Breast epithelium (tissue), 4 donors: ENCODE data around the gene CASS4. TPM values are rescaled to one million over a fixed set of nuclear protein-coding genes. Genes with fewer than 3 reads are reported as not detected.

Experiments
- DNase-seq, 2 donors: peaks; one replicate each; pipeline ENCODE4 v3.0.0-alpha.2; 2019; ENCODE audit warnings: low spot score in 2 of 2
- H3K27ac ChIP-seq, 2 donors: fragments of 200-600 bp; sonication (generic) in 1 of 2; one replicate each; pipeline ENCODE4 v1.5.1; 2016 to 2019; ENCODE audit warnings: mild to moderate bottlenecking in 1 of 2
- H3K27me3 ChIP-seq, 2 donors: fragments of 200-600 bp; sonication (generic) in 1 of 2; one replicate each; pipeline versions ENCODE4 v1.5.1 to v1.6.0; 2017 to 2019; ENCODE audit warnings: control low read depth in 1 of 2, mild to moderate bottlenecking in 1 of 2
- H3K36me3 ChIP-seq: fragments of 200-600 bp; one replicate; pipeline ENCODE4 v1.5.1; 2019
- H3K4me1 ChIP-seq, 2 donors: fragments of 200-600 bp; sonication (generic); one replicate each; pipeline ENCODE4 v1.5.1; 2016 to 2019; ENCODE audit warnings: control low read depth in 1 of 2
- H3K4me3 ChIP-seq, 3 donors: fragments of 200-600 bp; sonication (generic); 1 replicate in 2 of 3; 2 replicates in 1 of 3; pipeline ENCODE4 v1.5.1; 2016 to 2019; ENCODE audit warnings: mild to moderate bottlenecking in 3 of 3, moderate library complexity in 2 of 3
- H3K9me3 ChIP-seq, 2 donors: fragments of 200-600 bp; sonication (generic) in 1 of 2; one replicate each; pipeline ENCODE4 v1.5.1; 2016 to 2019; ENCODE audit warnings: control low read depth in 1 of 2
- POLR2A ChIP-seq: fragments of 450-650 bp; IDR thresholded peaks from one replicate; pipeline ENCODE4 v1.6.1; 2016; ENCODE audit warnings: antibody characterized with exemption, mild to moderate bottlenecking, moderate library complexity
- POLR2AphosphoS5 ChIP-seq, 3 donors: sonication (generic); formaldehyde crosslinking; IDR thresholded peaks; one replicate each; pipeline ENCODE4 v1.6.1; 2017; ENCODE audit warnings: antibody characterized with exemption in 3 of 3
- intact Hi-C: fragments of 100-400 bp; cut with DNase I; formaldehyde crosslinking; loops from one replicate; pipeline ENCODE4 v1.15.1; 2023; ENCODE audit warnings: low total_unique reads
- total RNA-seq, 3 donors: library from RNA; depleted of rRNA; stranded (reverse); fragments of >200 nt; gene quantifications; one replicate each; pipeline ENCODE4 v1.1.0, GENCODE V29; 2016
- TF ChIP-seq, protein P1 (sequence below), 3 donors: fragments of 450-650 bp; IDR thresholded peaks; one replicate each; pipeline ENCODE4 v1.5.1; 2016 to 2017; ENCODE audit warnings: antibody characterized with exemption in 3 of 3, mild to moderate bottlenecking in 3 of 3, moderate library complexity in 3 of 3

CASS4 gene
- total RNA-seq, 3 donors from 2014 or later: 1.6 to 3.4 (median 2.2) TPM

GRCh38 chr20:56430957-56431356 is 18.9 kb downstream of the CASS4 start:
- Histone ChIP-seq H3K4me1 (no peaks in the 10 kb centered on the region), H3K27ac (no peak overlapping the region)
- intact Hi-C loops: no loop called here

GRCh38 chr20:56431471-56431870 is 19.4 kb downstream of the CASS4 start:
- DNase-seq: no peak
- Histone ChIP-seq H3K4me1 (no peaks in the 10 kb centered on the region), H3K9me3 (no peaks in the 10 kb centered on the region), H3K27me3 (no peaks in the 10 kb centered on the region), H3K4me3 (no peak overlapping the region), H3K27ac (no peak overlapping the region), H3K36me3 (no peaks in the 10 kb centered on the region)
- intact Hi-C loops: no loop called here
- TF ChIP-seq POLR2A: no peak
- TF ChIP-seq POLR2AphosphoS5 (IDR thresholded peaks at IDR 0.05): no peak
- TF ChIP-seq, protein P1, sequence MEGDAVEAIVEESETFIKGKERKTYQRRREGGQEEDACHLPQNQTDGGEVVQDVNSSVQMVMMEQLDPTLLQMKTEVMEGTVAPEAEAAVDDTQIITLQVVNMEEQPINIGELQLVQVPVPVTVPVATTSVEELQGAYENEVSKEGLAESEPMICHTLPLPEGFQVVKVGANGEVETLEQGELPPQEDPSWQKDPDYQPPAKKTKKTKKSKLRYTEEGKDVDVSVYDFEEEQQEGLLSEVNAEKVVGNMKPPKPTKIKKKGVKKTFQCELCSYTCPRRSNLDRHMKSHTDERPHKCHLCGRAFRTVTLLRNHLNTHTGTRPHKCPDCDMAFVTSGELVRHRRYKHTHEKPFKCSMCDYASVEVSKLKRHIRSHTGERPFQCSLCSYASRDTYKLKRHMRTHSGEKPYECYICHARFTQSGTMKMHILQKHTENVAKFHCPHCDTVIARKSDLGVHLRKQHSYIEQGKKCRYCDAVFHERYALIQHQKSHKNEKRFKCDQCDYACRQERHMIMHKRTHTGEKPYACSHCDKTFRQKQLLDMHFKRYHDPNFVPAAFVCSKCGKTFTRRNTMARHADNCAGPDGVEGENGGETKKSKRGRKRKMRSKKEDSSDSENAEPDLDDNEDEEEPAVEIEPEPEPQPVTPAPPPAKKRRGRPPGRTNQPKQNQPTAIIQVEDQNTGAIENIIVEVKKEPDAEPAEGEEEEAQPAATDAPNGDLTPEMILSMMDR (IDR thresholded peaks at IDR 0.05): no peak

More at GRCh38 chr20:56430957-56431356, 18.9 kb downstream of the CASS4 start:
- Histone ChIP-seq H3K9me3 (no peaks in the 10 kb centered on the region), H3K4me3 (no peak overlapping the region), H3K36me3 (no peaks in the 10 kb centered on the region), H3K27me3 (no peaks in the 10 kb centered on the region)
- no peak for DNase-seq
- TF ChIP-seq POLR2AphosphoS5 (IDR thresholded peaks at IDR 0.05): no peak
- TF ChIP-seq POLR2A: no peak
- TF ChIP-seq, protein P1 (IDR thresholded peaks at IDR 0.05): no peak

DNA sequence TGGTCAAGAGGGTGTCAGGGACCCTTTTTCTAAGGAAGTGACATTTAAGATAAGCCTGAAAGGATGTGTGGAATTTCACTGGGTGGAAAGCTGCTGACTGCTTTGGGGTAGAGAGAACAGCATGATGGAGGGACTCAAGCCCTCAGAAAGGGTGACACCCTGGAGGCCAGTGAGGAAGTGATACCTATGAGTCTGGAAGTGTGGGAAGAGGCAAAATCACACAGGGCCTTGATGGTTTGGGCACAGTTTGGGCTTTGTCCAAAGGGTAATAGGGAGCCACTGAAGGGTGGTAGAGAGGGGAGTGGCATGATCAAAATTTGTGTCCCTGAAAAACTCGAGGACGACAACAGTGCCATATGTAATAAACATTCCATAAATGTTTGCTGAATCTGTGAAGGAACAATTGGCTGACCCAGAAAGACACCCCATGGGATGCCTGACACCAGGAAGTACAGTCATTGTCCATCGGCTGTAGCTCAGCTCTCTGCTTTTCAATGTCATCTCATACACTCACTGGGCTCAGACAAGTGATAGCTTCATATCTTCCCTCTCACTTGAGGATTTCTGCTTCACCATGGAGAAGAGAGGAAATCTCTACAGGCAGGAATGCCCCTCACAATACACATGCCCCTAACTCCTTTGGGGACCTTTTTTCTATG is 21.3 kb downstream of the CASS4 start:
- intact Hi-C loops: no loop called here

DNA sequence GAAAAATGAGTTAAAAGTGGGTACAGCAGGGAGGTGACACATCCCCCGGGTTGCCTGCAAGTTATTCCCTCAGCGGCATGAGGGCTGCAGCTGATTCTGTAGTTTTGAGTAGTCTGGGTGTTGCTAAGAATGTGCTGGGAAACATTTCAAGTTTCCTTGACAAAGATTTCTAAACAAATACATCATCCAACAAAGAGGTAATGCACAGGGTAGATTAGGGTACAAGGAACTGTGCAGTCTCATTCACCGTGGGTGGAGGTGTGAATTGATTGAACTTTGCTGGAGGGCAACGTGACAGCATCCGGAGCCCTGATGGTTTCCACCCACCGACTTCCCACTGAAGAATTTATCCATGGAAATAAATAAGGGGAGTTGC is 21.8 kb downstream of the CASS4 start:
- no peak overlapping the region for H3K27ac ChIP-seq
- no peak overlapping the region for H3K4me3 ChIP-seq
- no peak for TF ChIP-seq POLR2A
- no peak for TF ChIP-seq POLR2AphosphoS5 (IDR thresholded peaks at IDR 0.05)
- TF ChIP-seq, protein P1 (IDR thresholded peaks at IDR 0.05): no peak
- H3K36me3 ChIP-seq: no peaks in the 10 kb centered on the region
- H3K4me1 ChIP-seq: no peaks in the 10 kb centered on the region
- no peaks in the 10 kb centered on the region for H3K27me3 ChIP-seq
- DNase-seq: no peak
- intact Hi-C loops: no loop called here
- no peaks in the 10 kb centered on the region for H3K9me3 ChIP-seq

More for the DNA sequence above, 21.3 kb downstream of the CASS4 start:
- H3K9me3 ChIP-seq: no peaks in the 10 kb centered on the region
- H3K36me3 ChIP-seq: no peaks in the 10 kb centered on the region
- no peak overlapping the region for H3K4me3 ChIP-seq
- no peaks in the 10 kb centered on the region for H3K27me3 ChIP-seq
- H3K4me1 ChIP-seq: no peaks in the 10 kb centered on the region
- TF ChIP-seq, protein P1 (IDR thresholded peaks at IDR 0.05): no peak
- TF ChIP-seq POLR2AphosphoS5 (IDR thresholded peaks at IDR 0.05): no peak
- TF ChIP-seq POLR2A: no peak
- DNase-seq: no peak
- H3K27ac ChIP-seq: no peak overlapping the region

DNA sequence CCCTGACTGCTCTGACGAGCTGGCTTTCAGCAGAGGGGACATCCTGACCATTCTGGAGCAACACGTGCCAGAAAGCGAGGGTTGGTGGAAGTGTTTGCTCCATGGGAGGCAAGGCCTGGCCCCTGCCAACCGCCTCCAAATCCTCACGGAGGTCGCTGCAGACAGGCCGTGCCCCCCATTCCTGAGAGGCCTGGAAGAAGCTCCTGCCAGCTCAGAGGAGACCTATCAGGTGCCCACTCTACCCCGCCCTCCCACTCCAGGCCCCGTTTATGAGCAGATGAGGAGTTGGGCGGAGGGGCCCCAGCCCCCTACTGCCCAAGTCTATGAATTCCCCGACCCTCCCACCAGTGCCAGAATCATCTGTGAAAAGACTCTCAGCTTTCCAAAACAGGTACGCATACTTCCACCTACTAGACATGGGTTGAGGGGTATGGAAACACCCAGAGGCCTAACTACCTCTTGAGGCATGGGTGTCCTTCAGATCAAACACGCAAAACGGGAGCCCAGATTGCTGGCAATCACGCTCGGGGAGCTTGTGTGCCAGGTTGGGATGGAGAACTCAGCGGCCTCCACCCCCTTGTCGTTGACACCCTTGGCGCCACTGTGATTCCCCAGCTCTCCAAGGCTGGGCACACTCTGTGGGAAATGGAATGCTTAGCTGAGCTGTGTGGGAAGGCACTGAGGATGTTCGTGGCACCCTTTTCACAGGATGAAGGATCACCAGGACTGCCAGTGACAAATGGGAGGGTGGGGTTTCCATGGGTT is 25.3 kb downstream of the CASS4 start:
- H3K4me1 ChIP-seq: no peaks in the 10 kb centered on the region
- no peaks in the 10 kb centered on the region for H3K9me3 ChIP-seq
- no peak overlapping the region for H3K27ac ChIP-seq
- intact Hi-C loops: no loop called here
- H3K36me3 ChIP-seq: no peaks in the 10 kb centered on the region
- TF ChIP-seq, protein P1 (IDR thresholded peaks at IDR 0.05): no peak
- TF ChIP-seq POLR2AphosphoS5 (IDR thresholded peaks at IDR 0.05) (no peak), POLR2A (no peak)
- no peak overlapping the region for H3K4me3 ChIP-seq
- H3K27me3 ChIP-seq: no peaks in the 10 kb centered on the region
- DNase-seq: no peak
